Measurements from ENCODE around the gene CCNJ.

The CCNJ gene

GRCh38 chr10:96021332-96021731 is 22.1 kb upstream of the CCNJ start:
- H3K4me1 ChIP-seq (ENCODE audit: insufficient read depth, low read length, severe bottlenecking), result no peaks in the 10 kb centered on the region
- no peak overlapping the region for H3K9ac ChIP-seq (ENCODE audit: low read length)
- H3K4me2 ChIP-seq (ENCODE audit: low read length), result no peak overlapping the region
- no peak overlapping the region for H3K4me3 ChIP-seq (ENCODE audit: low read depth, low read length, poor library complexity, severe bottlenecking)
- H3K27ac ChIP-seq (ENCODE audit: low read depth, low read length, poor library complexity, severe bottlenecking), result no peak overlapping the region
- no peaks in the 10 kb centered on the region for H3K36me3 ChIP-seq (ENCODE audit: insufficient read depth, low read length)
- no peaks in the 10 kb centered on the region for H3K9me2 ChIP-seq (ENCODE audit: low read depth, low read length)
- no peaks in the 10 kb centered on the region for H4K20me1 ChIP-seq (ENCODE audit: insufficient read depth, low read length)
- no peaks in the 10 kb centered on the region for H3K27me3 ChIP-seq (ENCODE audit: insufficient read depth, low read length)
- no peaks in the 10 kb centered on the region for H3K9me3 ChIP-seq (ENCODE audit: low read length)
- TF ChIP-seq EZH2 (IDR thresholded peaks at IDR 0.05; ENCODE audit: borderline replicate concordance, low read length) (no peak), CTCF (IDR thresholded peaks at IDR 0.05; ENCODE audit: low read length) (no peak)
- no peaks in the 10 kb centered on the region for H3K79me2 ChIP-seq (ENCODE audit: insufficient read depth, low read length)
- no peaks in the 10 kb centered on the region for H3F3A ChIP-seq (ENCODE audit: insufficient read depth, low read length)
- H2AFZ ChIP-seq (ENCODE audit: low read length), result no peak overlapping the region

GRCh38 chr10:96022739-96023138 is 20.6 kb upstream of the CCNJ start:
- Histone ChIP-seq H3K79me2 (ENCODE audit: insufficient read depth, low read length) (no peaks in the 10 kb centered on the region), H3K9me2 (ENCODE audit: low read depth, low read length) (no peaks in the 10 kb centered on the region), H3K9me3 (ENCODE audit: low read length) (no peaks in the 10 kb centered on the region), H3F3A (ENCODE audit: insufficient read depth, low read length) (no peaks in the 10 kb centered on the region), H3K4me3 (ENCODE audit: low read depth, low read length, poor library complexity, severe bottlenecking) (no peak overlapping the region), H3K4me2 (ENCODE audit: low read length) (no peak overlapping the region), H3K36me3 (ENCODE audit: insufficient read depth, low read length) (no peaks in the 10 kb centered on the region), H3K4me1 (ENCODE audit: insufficient read depth, low read length, severe bottlenecking) (no peaks in the 10 kb centered on the region), H2AFZ (ENCODE audit: low read length) (no peak overlapping the region), H3K9ac (ENCODE audit: low read length) (no peak overlapping the region), H3K27ac (ENCODE audit: low read depth, low read length, poor library complexity, severe bottlenecking) (no peak overlapping the region), H4K20me1 (ENCODE audit: insufficient read depth, low read length) (no peaks in the 10 kb centered on the region), H3K27me3 (ENCODE audit: insufficient read depth, low read length) (no peaks in the 10 kb centered on the region)
- TF ChIP-seq CTCF (IDR thresholded peaks at IDR 0.05; ENCODE audit: low read length) (no peak), EZH2 (IDR thresholded peaks at IDR 0.05; ENCODE audit: borderline replicate concordance, low read length) (no peak)

- no peaks in the 10 kb centered on the region for H3K36me3 ChIP-seq (ENCODE audit: insufficient read depth, low read length)
- H2AFZ ChIP-seq (ENCODE audit: low read length), result no peak overlapping the region
- TF ChIP-seq CTCF (IDR thresholded peaks at IDR 0.05; ENCODE audit: low read length) (no peak), EZH2 (IDR thresholded peaks at IDR 0.05; ENCODE audit: borderline replicate concordance, low read length) (no peak)
Measured at GRCh38 chr10:96023168-96023567, 20.2 kb upstream of the CCNJ start.

More at GRCh38 chr10:96023168-96023567, 20.2 kb upstream of the CCNJ start:
- no peak overlapping the region for H3K4me3 ChIP-seq (ENCODE audit: low read depth, low read length, poor library complexity, severe bottlenecking)
- H3K9me3 ChIP-seq (ENCODE audit: low read length), result no peaks in the 10 kb centered on the region
- no peaks in the 10 kb centered on the region for H3K4me1 ChIP-seq (ENCODE audit: insufficient read depth, low read length, severe bottlenecking)
- H3K79me2 ChIP-seq (ENCODE audit: insufficient read depth, low read length), result no peaks in the 10 kb centered on the region
- H3F3A ChIP-seq (ENCODE audit: insufficient read depth, low read length), result no peaks in the 10 kb centered on the region
- H3K27ac ChIP-seq (ENCODE audit: low read depth, low read length, poor library complexity, severe bottlenecking), result no peak overlapping the region
- H3K27me3 ChIP-seq (ENCODE audit: insufficient read depth, low read length), result no peaks in the 10 kb centered on the region
- H3K9ac ChIP-seq (ENCODE audit: low read length), result no peak overlapping the region
- H4K20me1 ChIP-seq (ENCODE audit: insufficient read depth, low read length), result no peaks in the 10 kb centered on the region
- H3K9me2 ChIP-seq (ENCODE audit: low read depth, low read length), result no peaks in the 10 kb centered on the region
- no peak overlapping the region for H3K4me2 ChIP-seq (ENCODE audit: low read length)

All from OCI-LY1 (cell line).